Smooth muscle cell (in vitro differentiated cells): ENCODE measurements around the gene DENND1B. TPM values are rescaled to one million over a fixed set of nuclear protein-coding genes. Genes with fewer than 3 reads are reported as not detected.

Experiments used
- DNase-seq: peaks from one replicate; lab custom pipeline; 2025; ENCODE audit not compliant: unreplicated experiment; lab: John Stamatoyannopoulos, UW
- H2AFZ ChIP-seq: fragments of 200-600 bp; sonication (generic); 2 replicates; pipeline ENCODE4 v1.6.0; 2016; ENCODE audit warnings: antibody characterized with exemption, low read depth, mild to moderate bottlenecking
- H3F3A ChIP-seq: fragments of 200-600 bp; sonication (generic); 2 replicates; pipeline ENCODE4 v1.6.0; 2017; ENCODE audit warnings: antibody characterized with exemption, low read depth
- H3K27ac ChIP-seq: fragments of 200-600 bp; sonication (generic); 2 replicates; pipeline ENCODE4 v1.5.1; 2016; ENCODE audit warnings: low read depth, mild to moderate bottlenecking
- H3K27me3 ChIP-seq: fragments of 200-600 bp; sonication (generic); 2 replicates; pipeline ENCODE4 v1.6.1; 2016; ENCODE audit warnings: low read depth, mild to moderate bottlenecking
- H3K36me3 ChIP-seq: fragments of 200-600 bp; sonication (generic); 2 replicates; pipeline ENCODE4 v1.5.1; 2016; ENCODE audit warnings: low read depth
- H3K4me1 ChIP-seq: fragments of 200-600 bp; sonication (generic); 2 replicates; pipeline ENCODE4 v1.5.1; 2016; ENCODE audit warnings: low read depth
- H3K4me2 ChIP-seq: fragments of 200-600 bp; sonication (generic); 2 replicates; pipeline ENCODE4 v1.6.0; 2016; ENCODE audit warnings: mild to moderate bottlenecking
- H3K4me3 ChIP-seq: fragments of 200-600 bp; sonication (generic); 2 replicates; pipeline ENCODE4 v1.5.1; 2016; ENCODE audit warnings: mild to moderate bottlenecking
- H3K79me2 ChIP-seq: fragments of 200-600 bp; sonication (generic); 2 replicates; pipeline ENCODE4 v1.6.0; 2016; ENCODE audit warnings: low read depth, mild to moderate bottlenecking
- H3K9ac ChIP-seq: fragments of 200-600 bp; sonication (generic); 2 replicates; pipeline ENCODE4 v1.6.0; 2016; ENCODE audit warnings: low read depth
- H3K9me3 ChIP-seq: fragments of 200-600 bp; sonication (generic); replicated peaks from 2 replicates; pipeline ENCODE4 v1.5.1; 2016; ENCODE audit warnings: low read depth
- H4K20me1 ChIP-seq: fragments of 200-600 bp; sonication (generic); 2 replicates; pipeline ENCODE4 v1.6.0; 2016; ENCODE audit warnings: low read depth
- WGBS: methylation state at CpG from one replicate; pipeline ENCODE4 v1.1.7; 2016; ENCODE audit warnings: low lambda C conversion rate; 5-methylcytosine and 5-hydroxymethylcytosine counted together
- polyA plus RNA-seq: library from polyadenylated mRNA; unstranded; fragments of >200 nt; fragmentation: Nextera tagmentation; extraction: Ambion mirVana; gene quantifications from 2 replicates; pipeline ENCODE4 v1.2.1, GENCODE V29; 2016
- total RNA-seq: library from RNA; depleted of rRNA; stranded (reverse); fragments of >200 nt; gene quantifications from 2 replicates; pipeline ENCODE4 v1.2.3, GENCODE V29; 2014
- TF ChIP-seq, protein P1 (sequence below): fragments of 200-600 bp; sonication (generic); IDR thresholded peaks from 2 replicates; pipeline ENCODE4 v1.5.1; 2017; ENCODE audit warnings: borderline replicate concordance, mild to moderate bottlenecking, antibody characterized with exemption; ENCODE audit not compliant: insufficient read depth, poor library complexity, severe bottlenecking

The DENND1B gene
- total and polyA plus RNA-seq, 2 experiments from 2014 or later: 7.5 to 22.0 TPM

DNA sequence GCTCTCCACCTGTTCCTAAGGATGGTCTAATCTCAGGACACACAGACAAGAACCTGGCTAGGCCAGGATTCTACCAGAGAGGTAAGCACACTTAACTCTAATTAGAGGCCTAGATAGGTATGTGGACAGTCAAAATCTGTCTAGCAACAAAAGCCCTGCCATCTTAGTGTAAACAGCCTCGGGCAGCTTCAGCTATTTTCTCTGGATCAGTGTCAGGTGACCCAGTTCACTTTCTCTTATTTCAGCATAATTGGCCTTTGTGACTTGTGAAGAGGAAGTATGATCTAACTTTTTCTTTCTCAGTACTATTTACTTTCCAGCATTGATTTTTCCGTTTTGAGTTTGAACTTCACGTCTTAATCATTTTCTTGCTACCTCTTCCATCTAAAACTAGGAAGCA lies 289.5 kb downstream of the DENND1B start:
- Histone ChIP-seq H3K79me2 (no peaks in the 10 kb centered on the region), H3K4me1 (no peaks in the 10 kb centered on the region), H4K20me1 (no peaks in the 10 kb centered on the region), H3K27ac (no peak overlapping the region), H3K4me3 (no peak overlapping the region), H3K9ac (no peak overlapping the region), H3K9me3 (no peaks in the 10 kb centered on the region), H3F3A (no peaks in the 10 kb centered on the region), H3K36me3 (no peaks in the 10 kb centered on the region), H2AFZ (no peak overlapping the region), H3K4me2 (no peak overlapping the region), H3K27me3 (peaks cover 5% of the 10 kb centered on the region)
- no peak for DNase-seq
- TF ChIP-seq, protein P1, sequence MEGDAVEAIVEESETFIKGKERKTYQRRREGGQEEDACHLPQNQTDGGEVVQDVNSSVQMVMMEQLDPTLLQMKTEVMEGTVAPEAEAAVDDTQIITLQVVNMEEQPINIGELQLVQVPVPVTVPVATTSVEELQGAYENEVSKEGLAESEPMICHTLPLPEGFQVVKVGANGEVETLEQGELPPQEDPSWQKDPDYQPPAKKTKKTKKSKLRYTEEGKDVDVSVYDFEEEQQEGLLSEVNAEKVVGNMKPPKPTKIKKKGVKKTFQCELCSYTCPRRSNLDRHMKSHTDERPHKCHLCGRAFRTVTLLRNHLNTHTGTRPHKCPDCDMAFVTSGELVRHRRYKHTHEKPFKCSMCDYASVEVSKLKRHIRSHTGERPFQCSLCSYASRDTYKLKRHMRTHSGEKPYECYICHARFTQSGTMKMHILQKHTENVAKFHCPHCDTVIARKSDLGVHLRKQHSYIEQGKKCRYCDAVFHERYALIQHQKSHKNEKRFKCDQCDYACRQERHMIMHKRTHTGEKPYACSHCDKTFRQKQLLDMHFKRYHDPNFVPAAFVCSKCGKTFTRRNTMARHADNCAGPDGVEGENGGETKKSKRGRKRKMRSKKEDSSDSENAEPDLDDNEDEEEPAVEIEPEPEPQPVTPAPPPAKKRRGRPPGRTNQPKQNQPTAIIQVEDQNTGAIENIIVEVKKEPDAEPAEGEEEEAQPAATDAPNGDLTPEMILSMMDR: no peak
- 78% methylated on average over 3 of the region's 3 CpGs for WGBS

DNA sequence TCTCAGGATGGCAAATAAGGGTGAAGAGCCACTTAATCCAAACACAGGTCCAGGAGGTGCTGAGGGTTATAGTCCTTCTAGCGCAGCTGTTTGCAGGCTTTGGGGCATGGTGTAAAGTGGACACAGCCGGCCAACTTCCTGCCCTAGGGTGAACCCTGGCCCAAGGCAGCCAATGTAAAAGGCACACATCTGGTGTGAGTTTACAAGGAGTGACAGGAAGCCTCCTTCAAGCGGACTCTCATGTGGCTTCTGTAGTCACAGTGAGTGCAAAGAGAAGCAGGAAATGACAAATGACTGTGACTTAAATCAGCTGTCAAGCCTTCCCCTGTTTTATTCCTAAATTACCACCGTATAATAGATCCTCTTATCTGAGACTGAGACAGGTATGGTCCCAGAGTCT lies 294.2 kb downstream of the DENND1B start:
- H3K9ac ChIP-seq: no peak overlapping the region
- H3K36me3 ChIP-seq: no peaks in the 10 kb centered on the region
- H3F3A ChIP-seq: no peaks in the 10 kb centered on the region
- no peaks in the 10 kb centered on the region for H3K79me2 ChIP-seq
- H3K4me1 ChIP-seq: no peaks in the 10 kb centered on the region
- H3K4me2 ChIP-seq: no peak overlapping the region
- DNase-seq: no peak
- H3K9me3 ChIP-seq: no peaks in the 10 kb centered on the region
- H3K27ac ChIP-seq: no peak overlapping the region
- H3K4me3 ChIP-seq: no peak overlapping the region
- 34% methylated on average over 4 of the region's 4 CpGs for WGBS
- H3K27me3 ChIP-seq: peaks cover 5% of the 10 kb centered on the region
- no peaks in the 10 kb centered on the region for H4K20me1 ChIP-seq
- no peak overlapping the region for H2AFZ ChIP-seq
- TF ChIP-seq, protein P1: no peak

DNA sequence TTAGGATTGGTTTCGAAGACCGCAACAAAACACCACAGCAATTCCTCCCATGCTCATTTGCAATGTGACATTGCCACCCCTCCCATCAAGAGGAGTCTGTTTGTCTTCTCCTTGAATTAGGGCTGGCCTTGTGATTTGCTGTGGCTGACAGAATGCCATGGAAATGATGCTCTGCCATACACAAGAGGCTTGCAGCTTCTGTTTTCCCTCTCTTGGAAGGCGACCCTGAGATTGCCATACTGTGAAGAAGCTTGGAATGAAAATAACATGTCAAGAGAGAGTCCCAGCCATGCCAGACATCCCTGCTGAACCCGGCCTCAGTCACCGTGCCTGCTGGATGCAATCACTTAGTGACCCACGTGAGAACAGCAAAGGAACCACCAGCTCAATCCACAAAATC lies 294.8 kb downstream of the DENND1B start:
- 78% methylated on average over 6 of the region's 6 CpGs for WGBS
- H3K4me2 ChIP-seq: no peak overlapping the region
- no peak overlapping the region for H3K4me3 ChIP-seq
- no peaks in the 10 kb centered on the region for H3K79me2 ChIP-seq
- no peaks in the 10 kb centered on the region for H4K20me1 ChIP-seq
- peaks cover 5% of the 10 kb centered on the region for H3K27me3 ChIP-seq
- no peak overlapping the region for H3K27ac ChIP-seq
- no peaks in the 10 kb centered on the region for H3K36me3 ChIP-seq
- DNase-seq: no peak
- H2AFZ ChIP-seq: no peak overlapping the region
- no peaks in the 10 kb centered on the region for H3K4me1 ChIP-seq
- H3K9ac ChIP-seq: no peak overlapping the region
- H3K9me3 ChIP-seq: no peaks in the 10 kb centered on the region
- TF ChIP-seq, protein P1: no peak
- no peaks in the 10 kb centered on the region for H3F3A ChIP-seq

DNA sequence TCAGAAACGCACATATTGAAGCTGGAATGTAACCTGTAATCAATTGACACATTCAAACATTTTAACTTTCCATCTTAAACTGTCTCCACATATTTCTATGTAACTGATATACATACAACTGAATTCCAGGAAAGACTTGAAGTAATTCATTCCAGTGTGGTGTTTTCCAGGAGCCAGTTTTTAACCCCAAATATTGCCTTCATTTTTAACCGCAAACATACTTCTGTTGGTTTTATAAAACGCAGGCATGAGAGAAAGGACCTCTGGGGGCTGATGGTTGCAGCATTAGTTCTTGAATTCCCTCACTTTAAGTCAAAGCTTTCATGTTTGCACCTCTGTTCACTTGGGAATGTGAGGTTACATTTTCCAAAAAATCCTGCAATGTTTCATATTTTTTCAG lies 303.1 kb downstream of the DENND1B start:
- no peaks in the 10 kb centered on the region for H3K36me3 ChIP-seq

More for the DNA sequence above, 303.1 kb downstream of the DENND1B start:
- Histone ChIP-seq H3K9ac (no peak overlapping the region), H3K27me3 (no peaks in the 10 kb centered on the region), H3K79me2 (no peaks in the 10 kb centered on the region), H3K9me3 (no peaks in the 10 kb centered on the region), H3K4me1 (peaks cover 13% of the 10 kb centered on the region), H3K27ac (no peak overlapping the region), H3K4me3 (no peak overlapping the region), H3K4me2 (no peak overlapping the region), H2AFZ (no peak overlapping the region), H3F3A (no peaks in the 10 kb centered on the region), H4K20me1 (no peaks in the 10 kb centered on the region)
- TF ChIP-seq, protein P1: no peak
- 92% methylated on average over 3 of the region's 3 CpGs for WGBS
- no peak for DNase-seq
